ENCODE results near the gene ZNF556.

The ZNF556 gene

GRCh38 chr19:2867025-2867991, at the start of gene ZNF556:
Gene ZNF556, plus strand, starts transcription at chr19:2867335. Its CDS starts 87 bp downstream, at chr19:2867422.
- no peak for DNase-seq

- peak; percentile 99 for DNase-seq
Observed at GRCh38 chr19:2819540-2820111, 47.5 kb upstream of the ZNF556 start, which contains the start of gene ZNF554. Gene ZNF554, plus strand, starts transcription at chr19:2819868. Its CDS starts 204 bp downstream, at chr19:2820072.

DNA sequence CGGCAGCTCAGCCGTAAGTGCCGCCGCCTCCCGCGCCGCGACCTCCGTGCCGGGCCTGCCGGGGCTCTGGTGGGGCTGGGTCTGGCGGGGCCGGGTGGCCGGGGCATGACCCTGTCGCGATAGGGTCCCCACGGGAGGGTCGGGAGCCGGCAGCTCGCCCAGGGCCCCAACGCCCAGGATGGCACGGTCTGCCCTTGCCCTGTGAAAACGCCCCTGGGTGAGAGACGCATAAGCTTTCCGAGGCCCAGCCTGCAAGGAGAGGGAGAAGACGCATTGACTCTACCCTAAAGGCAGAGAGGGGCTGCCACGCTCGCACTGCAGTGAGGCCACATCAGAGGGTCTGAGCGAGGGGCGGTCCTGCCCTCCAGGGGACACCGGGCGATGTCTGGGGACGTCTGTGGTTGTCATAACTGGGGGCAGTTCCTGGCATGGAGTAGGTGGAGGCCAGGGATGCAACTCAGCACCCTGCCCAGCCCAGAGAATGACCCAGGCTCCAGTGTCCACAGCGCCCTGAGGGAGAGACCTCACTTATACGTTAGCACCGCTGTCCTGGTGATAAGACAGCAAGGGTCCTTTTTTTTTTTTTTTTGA, 46.9 kb upstream of the ZNF556 start:
- peak in 1 of 2 donors; percentile 30 for DNase-seq

DNA sequence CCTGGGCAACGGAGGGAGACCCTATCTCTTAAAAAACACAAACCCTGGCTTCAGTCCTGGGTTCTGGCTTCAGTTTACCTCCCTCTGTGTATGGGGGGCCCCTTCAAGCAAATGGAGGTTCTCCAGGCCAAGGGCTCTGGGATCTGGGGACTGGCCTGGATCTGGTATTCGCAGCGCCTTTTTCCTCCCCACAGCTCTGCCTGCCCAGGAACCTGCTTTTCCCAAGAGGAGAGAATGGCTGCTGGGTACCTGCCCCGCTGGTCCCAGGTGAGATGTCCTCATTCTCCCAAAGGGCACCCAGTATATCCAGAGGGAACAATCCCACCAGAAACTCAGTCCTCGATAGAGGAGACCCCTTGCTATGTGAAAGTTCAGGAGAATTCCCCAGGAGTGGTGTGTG, 44.3 kb upstream of the ZNF556 start:
- DNase-seq: no peak

- DNase-seq: no peak
Observed at GRCh38 chr19:2823646-2824045, 43.5 kb upstream of the ZNF556 start.

DNA sequence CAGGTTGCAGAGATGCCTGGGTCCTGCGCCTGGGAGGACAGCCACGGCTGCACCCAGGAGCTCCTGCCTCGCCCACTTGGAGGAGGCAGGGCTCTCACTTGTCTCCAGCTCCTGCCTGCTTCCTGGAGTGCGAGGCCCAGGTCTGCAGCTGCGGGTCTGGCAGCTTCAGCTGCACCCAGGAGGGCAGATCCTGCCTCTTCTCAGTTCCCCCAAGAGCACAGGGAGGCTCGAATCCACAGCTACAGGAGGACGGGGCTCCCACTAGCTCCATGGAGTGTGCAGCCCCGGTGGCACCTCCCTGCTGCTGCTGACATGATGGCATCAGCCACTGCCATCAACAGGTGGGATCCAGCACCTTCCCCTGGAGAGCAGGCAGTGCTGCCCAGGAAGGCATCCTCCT, 43.0 kb upstream of the ZNF556 start:
- DNase-seq: no peak

GRCh38 chr19:2827022-2827421, 40.1 kb upstream of the ZNF556 start:
- no peak for DNase-seq

GRCh38 chr19:2827840-2828489, 39.2 kb upstream of the ZNF556 start:
- DNase-seq: no peak

DNA sequence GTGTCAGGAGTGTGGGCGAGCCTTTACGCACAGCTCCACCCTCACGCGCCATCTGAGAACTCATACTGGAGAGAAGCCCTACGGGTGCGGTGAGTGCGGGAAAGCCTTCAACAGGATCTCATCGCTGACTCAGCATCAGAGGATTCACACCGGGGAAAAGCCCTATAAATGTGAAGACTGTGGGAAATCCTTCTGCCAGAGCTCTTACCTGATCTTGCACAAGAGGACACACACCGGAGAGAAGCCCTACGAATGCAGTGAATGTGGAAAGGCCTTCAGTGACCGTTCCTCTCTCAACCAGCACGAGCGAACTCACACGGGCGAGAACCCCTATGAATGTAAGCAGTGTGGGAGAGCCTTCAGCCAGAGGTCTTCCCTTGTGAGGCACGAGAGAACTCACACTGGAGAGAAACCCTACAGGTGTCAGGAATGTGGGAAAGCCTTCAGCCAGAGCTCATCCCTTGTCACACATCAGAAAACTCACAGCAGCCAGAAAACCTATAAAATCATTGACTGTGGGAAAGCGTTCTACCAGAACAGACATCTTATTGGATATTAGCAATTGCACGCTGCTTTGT, 32.8 kb upstream of the ZNF556 start:
- no peak for DNase-seq

DNA sequence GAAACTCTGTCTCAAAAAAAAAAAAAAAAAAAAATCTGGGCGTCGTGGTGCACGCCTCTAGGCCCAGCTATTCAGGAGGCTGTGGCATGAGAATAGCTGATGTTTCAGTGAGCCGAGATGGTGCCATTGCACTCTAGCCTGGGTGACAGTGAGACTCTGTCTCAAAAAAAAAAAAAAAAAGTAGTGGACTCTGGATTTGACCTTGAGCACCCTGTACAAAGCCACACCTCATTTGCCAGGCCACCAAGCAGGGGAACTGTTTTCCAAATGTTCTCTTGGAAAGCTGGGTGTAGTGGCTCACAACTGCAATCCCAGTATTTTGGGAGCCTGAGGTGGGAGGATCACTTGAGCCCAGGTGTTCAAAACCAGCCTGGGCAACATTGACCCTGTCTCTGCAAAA, 29.7 kb upstream of the ZNF556 start:
- DNase-seq: no peak

GRCh38 chr19:2840794-2841791, 26.0 kb upstream of the ZNF556 start, which contains the start of gene ZNF555:
Gene ZNF555, plus strand, starts transcription at chr19:2841475. Its CDS starts 98 bp downstream, at chr19:2841573.
- DNase-seq: peak; percentile 97 to 99

DNA sequence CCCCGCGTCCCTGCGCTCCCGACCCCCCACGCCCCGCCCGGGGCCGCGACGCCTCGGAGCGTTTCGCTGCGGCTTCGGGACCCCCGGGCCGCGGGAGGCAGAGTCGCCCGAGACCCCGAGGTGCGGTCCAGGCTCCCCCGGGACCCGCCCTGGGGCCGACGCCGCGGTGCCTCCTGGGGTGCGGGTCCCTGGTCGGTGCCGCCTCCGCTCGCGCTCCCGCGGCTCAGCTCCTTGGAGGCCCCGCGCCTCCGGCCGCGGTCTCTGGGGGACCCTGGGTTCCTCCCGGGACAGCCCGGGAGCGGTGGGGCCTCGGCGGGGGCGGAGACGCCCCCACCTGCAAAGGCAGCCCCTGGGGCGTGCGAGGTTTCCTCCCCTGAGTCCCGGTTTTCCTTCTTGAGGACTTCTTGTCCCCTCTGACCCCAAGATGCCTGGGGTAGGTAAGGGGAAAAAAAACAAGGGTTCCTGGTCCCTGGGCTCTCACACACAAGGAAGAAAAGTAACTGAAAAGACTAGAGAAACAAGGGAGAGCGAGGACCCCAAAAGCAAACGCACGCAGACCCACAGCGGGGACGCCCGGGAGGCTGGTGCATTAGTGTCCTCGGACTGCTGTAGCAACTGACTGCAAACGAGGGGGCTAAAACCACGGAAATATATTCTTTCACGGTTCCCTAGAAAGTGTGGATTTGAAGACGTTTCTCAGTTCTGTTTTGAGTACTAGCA, 25.1 kb upstream of the ZNF556 start:
- no peak for DNase-seq

DNA sequence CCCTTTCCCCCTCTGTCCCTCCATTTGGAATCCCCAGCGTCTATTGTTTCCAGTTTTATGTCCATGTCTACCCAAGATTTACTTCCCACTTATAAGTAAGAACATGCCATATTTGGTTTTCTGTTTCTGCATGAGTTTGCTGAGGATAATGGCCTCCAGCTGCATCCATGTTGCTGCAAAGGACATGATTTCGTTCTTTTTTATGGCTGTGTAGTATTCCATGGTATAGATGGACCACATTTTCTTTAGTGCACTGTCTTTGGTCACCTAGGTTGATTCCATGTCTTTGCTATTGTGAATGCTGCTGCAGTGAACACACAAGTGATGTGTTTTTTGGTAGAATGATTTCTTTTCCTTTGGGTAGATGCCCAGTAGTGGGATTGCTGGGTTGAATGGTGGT, 22.0 kb upstream of the ZNF556 start:
- no peak for DNase-seq

- no peak for DNase-seq
Observed at GRCh38 chr19:2846180-2846894, 20.8 kb upstream of the ZNF556 start.

- no peak for DNase-seq
Observed at GRCh38 chr19:2847507-2847906, 19.6 kb upstream of the ZNF556 start.

DNA sequence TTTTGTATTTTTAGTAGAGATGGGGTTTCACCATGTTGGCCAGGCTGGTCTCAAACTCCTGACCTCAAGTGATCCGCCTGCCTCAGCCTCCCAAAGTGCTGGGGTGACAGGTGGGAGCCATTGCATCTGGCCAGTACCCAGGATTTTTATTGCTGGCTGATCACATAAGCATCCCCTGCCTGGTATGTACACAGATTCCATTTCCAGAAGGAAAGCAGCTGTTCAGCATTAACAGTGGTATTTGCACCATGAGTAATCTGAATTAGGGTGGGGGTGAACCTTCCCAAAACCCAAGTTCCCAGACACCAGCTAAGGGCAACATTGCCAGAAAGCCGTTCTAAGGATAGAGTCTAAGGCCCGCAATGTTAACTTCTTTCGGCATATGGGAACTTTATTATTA, 18.5 kb upstream of the ZNF556 start:
- no peak for DNase-seq

DNA sequence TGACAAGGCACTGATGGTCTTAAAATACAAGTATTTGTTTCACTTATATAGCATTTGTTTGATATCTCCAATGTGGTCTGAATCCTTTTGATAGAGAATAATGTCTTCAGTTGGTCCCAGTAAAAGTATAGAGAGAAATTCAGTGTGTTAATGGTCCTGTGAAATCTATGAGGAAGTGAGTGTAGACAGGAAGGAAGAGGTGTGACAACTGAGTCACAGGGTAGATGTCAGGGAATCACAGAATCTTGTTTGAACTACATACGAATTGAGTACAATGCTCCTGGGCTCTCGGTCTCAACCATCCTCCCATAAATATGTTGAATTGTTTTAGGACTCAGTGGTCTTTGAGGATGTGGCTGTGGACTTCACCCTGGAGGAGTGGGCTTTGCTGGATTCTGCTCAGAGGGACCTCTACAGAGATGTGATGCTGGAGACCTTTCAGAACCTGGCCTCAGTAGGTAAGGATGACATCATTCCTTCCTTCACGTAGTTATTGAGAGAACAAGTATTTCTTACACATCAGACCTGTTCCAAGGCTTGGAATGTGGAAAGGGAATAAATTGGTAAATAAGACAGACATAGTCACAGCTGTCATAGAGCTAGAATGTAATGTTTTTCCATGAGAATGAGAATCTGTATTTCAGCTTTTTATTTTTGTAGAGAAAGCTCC, 16.7 kb upstream of the ZNF556 start:
- no peak for DNase-seq

DNA sequence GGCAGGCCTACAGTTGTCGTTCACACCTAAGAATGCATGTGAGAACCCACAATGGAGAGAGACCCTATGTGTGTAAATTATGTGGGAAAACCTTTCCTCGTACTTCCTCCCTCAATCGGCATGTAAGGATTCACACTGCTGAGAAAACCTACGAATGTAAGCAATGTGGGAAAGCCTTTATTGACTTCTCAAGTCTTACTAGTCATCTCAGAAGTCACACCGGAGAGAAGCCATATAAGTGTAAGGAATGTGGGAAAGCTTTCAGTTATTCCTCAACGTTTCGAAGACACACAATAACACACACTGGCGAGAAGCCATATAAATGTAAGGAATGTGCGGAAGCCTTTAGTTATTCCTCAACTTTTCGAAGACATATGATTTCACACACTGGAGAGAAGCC, 14.5 kb upstream of the ZNF556 start:
- DNase-seq: no peak

DNA sequence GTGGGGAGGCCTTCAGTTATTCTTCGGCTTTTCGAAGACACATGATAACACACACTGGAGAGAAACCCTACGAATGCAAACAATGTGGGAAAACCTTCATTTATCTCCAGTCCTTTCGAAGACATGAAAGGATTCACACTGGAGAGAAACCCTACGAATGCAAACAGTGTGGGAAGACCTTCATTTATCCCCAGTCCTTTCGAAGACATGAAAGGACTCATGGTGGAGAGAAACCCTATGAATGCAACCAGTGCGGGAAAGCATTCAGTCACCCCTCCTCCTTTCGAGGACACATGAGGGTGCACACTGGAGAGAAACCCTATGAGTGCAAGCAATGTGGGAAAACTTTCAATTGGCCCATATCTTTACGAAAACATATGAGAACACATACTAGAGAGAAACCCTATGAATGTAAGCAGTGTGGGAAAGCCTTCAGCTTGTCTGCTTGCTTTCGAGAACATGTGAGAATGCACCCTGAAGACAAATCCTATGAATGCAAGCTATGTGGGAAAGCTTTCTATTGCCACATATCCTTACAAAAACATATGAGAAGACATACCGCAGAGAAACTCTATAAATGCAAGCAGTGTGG, 14.0 kb upstream of the ZNF556 start:
- no peak for DNase-seq
